ENCODE measurements around the gene RNF151.

The RNF151 gene

DNA sequence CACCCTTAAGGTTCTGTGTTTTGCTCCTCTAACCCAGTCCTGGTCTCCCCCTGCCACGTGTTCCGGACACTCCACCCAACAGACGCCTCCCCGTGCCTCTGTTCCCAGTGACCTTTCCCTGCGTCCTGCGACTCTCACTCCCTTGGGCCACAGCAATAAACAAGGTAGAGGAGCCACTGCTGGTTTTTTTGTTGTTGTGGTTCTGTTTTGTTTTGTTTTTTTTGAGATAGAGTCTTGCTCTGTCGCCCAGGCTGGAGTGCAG, 49.2 kb downstream of the RNF151 start:
- TF ChIP-seq, protein P1, sequence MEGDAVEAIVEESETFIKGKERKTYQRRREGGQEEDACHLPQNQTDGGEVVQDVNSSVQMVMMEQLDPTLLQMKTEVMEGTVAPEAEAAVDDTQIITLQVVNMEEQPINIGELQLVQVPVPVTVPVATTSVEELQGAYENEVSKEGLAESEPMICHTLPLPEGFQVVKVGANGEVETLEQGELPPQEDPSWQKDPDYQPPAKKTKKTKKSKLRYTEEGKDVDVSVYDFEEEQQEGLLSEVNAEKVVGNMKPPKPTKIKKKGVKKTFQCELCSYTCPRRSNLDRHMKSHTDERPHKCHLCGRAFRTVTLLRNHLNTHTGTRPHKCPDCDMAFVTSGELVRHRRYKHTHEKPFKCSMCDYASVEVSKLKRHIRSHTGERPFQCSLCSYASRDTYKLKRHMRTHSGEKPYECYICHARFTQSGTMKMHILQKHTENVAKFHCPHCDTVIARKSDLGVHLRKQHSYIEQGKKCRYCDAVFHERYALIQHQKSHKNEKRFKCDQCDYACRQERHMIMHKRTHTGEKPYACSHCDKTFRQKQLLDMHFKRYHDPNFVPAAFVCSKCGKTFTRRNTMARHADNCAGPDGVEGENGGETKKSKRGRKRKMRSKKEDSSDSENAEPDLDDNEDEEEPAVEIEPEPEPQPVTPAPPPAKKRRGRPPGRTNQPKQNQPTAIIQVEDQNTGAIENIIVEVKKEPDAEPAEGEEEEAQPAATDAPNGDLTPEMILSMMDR (IDR thresholded peaks at IDR 0.05; ENCODE audit: low read depth, low read length, missing control alignments): no peak
- H3K4me3 ChIP-seq (ENCODE audit: low read depth, low read length): no peak overlapping the region
- DNase-seq (ENCODE audit: low read depth): no peak

DNA sequence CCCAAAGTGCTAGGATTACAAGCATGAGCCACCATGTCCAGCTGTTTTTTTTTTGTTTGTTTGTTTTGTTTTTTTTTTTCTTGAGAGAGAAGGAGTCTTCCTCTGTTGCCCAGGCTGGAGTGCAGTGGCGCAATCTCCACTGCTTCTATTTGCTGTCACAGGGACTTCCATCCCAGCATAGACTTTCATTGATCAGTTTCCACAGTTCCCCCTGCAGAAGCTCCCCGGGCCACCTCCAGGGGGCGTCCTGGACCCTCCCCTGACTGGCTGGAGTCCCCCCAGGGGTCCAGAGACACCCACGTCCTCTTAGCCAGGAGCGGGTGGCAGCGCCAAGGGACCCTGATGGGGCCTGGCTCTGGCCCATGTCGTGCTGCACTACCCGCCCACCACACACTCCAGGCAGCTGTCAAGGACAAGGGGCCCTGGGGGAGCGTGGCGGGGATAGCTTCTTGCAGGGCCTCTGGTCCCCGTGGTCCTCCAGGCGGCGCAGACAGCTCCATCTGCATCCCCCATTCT, 49.8 kb downstream of the RNF151 start:
- TF ChIP-seq, protein P1 (IDR thresholded peaks at IDR 0.05; ENCODE audit: low read depth, low read length, missing control alignments): peak; percentile 62
- DNase-seq (ENCODE audit: low read depth): no peak
- no peak overlapping the region for H3K4me3 ChIP-seq (ENCODE audit: low read depth, low read length)

All from GM12864 (cell line).